Liver (tissue), 3 donors: ENCODE results near the gene ASTN1.

Source experiments
- CTCF ChIP-seq: fragments of 150-350 bp; IDR thresholded peaks from 2 replicates; pipeline ENCODE4 v1.5.1; 2017; ENCODE audit warnings: improper control_type of control experiment, low read depth, low read length; ENCODE audit not compliant: missing input control
- GABPA ChIP-seq, 2 donors: IDR thresholded peaks in 1 of 2; conservative IDR thresholded peaks in 1 of 2; 2 replicates each; pipeline ENCODE4 v1.6.1; 2016; ENCODE audit warnings: antibody characterized with exemption in 2 of 2, mild to moderate bottlenecking in 1 of 2, moderate library complexity in 1 of 2
- donor health status: healthy.
- donor health status: healthy.

DNA sequence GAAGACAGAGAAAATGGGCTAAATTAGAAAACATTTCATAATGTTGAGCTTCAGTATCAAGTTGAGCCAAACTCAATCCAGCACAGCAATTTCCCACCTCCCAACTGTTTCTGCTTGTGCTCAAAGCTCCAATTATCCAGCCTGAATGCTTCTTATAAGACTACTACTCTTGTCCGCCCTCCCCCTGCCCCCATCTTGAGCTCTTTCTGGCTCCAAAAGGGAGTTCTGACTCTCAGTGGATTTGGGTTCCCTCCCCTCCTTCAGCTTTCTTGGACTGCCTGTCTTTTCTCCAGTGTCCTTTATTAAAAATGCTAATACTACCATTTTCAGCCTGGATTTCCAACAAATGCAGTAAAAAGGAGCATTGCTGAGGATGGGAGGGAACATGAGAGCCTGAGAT is 174.8 kb downstream of the ASTN1 start:
- TF ChIP-seq CTCF = no peak
- no peak for TF ChIP-seq GABPA (IDR thresholded peaks at IDR 0.05 in 1 of 2, conservative IDR thresholded peaks at IDR 0.05 in 1 of 2)
